ENCODE results near the gene OBSCN. TPM values are rescaled to one million over a fixed set of nuclear protein-coding genes. Genes with fewer than 3 reads are reported as not detected.

Gene OBSCN
- total and polyA plus RNA-seq, 10 of the 15 experiments (the other 5 are each of a cell fraction or from before 2014, with no cell fraction given) = 0.01 to 0.36 (median 0.08) TPM; not detected in 2

DNA sequence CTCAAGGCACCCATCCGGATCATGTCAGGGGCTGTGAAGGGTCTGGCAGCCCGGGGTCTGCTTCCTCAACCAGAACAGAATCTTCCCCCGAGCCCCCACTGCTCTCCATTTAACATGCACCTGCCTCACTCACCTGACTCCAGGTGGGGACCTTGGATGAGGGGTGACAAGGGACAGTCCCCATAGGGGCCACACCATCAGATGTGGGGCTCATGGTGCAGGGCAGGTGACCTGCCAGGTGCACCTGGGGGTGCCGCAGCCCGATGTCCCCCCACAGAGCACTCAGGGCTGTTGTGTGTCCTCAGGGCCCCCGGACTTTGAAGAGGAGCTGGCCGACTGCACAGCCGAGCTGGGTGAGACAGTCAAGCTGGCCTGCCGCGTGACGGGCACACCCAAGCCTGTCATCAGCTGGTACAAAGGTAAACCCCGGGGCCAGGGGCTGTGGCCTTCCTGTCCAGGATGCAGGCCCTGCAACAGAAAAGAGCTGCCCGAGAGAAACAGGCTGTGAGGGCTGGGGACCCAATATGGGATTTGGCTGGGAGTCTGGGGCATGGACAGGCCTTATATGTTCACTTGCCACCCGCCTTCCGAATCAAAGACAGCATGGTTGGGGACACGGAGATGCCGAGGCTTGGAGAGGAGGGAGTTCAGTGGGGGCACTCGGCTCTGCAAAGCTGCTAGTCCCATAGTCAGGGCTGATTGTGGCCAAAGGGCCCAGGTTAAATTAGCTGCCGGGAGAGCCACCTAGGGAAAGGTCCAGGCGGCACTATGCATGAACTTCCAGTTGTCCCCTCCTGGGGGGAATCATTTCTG lies 134.2 kb downstream of the OBSCN start:
- Histone ChIP-seq H3K36me3 (ENCODE audit: control insufficient read depth in 2 of 2, insufficient read depth in 2 of 2, low read length in 1 of 2) (no peaks in the 10 kb centered on the region), H3K9ac (ENCODE audit: control insufficient read depth, insufficient read depth, low read length) (no peak overlapping the region), H2AFZ (ENCODE audit: control insufficient read depth, low read depth, low read length) (no peak overlapping the region), H3K4me2 (ENCODE audit: control insufficient read depth, insufficient read depth) (no peak overlapping the region), H3K4me1 (ENCODE audit: control insufficient read depth, insufficient read depth, low read length) (no peaks in the 10 kb centered on the region), H3K27me3 (replicated peaks in 1 of 2; ENCODE audit: control insufficient read depth in 2 of 2, insufficient read depth in 2 of 2, low read length in 1 of 2) (no peaks in the 10 kb centered on the region; a peak in 1 of 4 replicates), H3K4me3 (no peak overlapping the region), H4K20me1 (ENCODE audit: control insufficient read depth, insufficient read depth) (no peaks in the 10 kb centered on the region), H3K27ac (ENCODE audit: control insufficient read depth, insufficient read depth) (no peak overlapping the region), H3K79me2 (ENCODE audit: control insufficient read depth, insufficient read depth, low read length) (no peaks in the 10 kb centered on the region), H3K9me3 (replicated peaks; ENCODE audit: control insufficient read depth, insufficient read depth, low read length) (no peaks in the 10 kb centered on the region; the same call in 2 of the 3 replicates)
- intact Hi-C loops (cut with micrococcal nuclease; ENCODE audit: unreplicated experiment) = no loop called here
- WGBS (ENCODE audit: insufficient coverage, insufficient replicate concordance, low lambda C conversion rate, missing lambda C conversion rate) = 50% methylated on average over 20 of the region's 20 CpGs
- no peak for TF ChIP-seq KLF5 (IDR thresholded peaks at IDR 0.05; ENCODE audit: partially characterized antibody)
- TF ChIP-seq BRCA1 (IDR thresholded peaks at IDR 0.05; ENCODE audit: low read depth, low read length) = no peak
- no peak for TF ChIP-seq BCL3 (IDR thresholded peaks at IDR 0.05; ENCODE audit: borderline replicate concordance, insufficient read depth, low read depth, low read length, poor library complexity, severe bottlenecking)
- no peak for TF ChIP-seq NFIC (IDR thresholded peaks at IDR 0.05; ENCODE audit: low read depth, low read length)
- no peak for TF ChIP-seq CREB1 (IDR thresholded peaks at IDR 0.05; ENCODE audit: low read depth)
- no peak for TF ChIP-seq TCF7 (IDR thresholded peaks at IDR 0.05; ENCODE audit: borderline replicate concordance)
- no peak for TF ChIP-seq POLR2AphosphoS5 (IDR thresholded peaks at IDR 0.05; ENCODE audit: low read length)
- no peak for TF ChIP-seq TARDBP (IDR thresholded peaks at IDR 0.05; ENCODE audit: borderline replicate concordance)
- no peak for TF ChIP-seq MEF2B (IDR thresholded peaks at IDR 0.05; ENCODE audit: partially characterized antibody, poor library complexity, severe bottlenecking)
- TF ChIP-seq DPF2 (IDR thresholded peaks at IDR 0.05) = no peak
- TF ChIP-seq FOXK2 (IDR thresholded peaks at IDR 0.05) = no peak
- TF ChIP-seq CHD2 (IDR thresholded peaks at IDR 0.05; ENCODE audit: borderline replicate concordance, low read depth, low read length) = no peak
- no peak for TF ChIP-seq IKZF2 (IDR thresholded peaks at IDR 0.05)
- no peak for TF ChIP-seq SRF (IDR thresholded peaks at IDR 0.05; ENCODE audit: low read depth in 2 of 2, low read length in 2 of 2)
- ChIA-PET SMC1A (ENCODE audit: uncharacterized antibody, unreplicated experiment) (no interaction called here), POLR2A (no interaction called here), RAD21 (ENCODE audit: unreplicated experiment) (no interaction called here), CTCF (no interaction called here)
- in situ Hi-C loops (cut with MboI) = no loop called here
- DNase-seq (ENCODE audit: low read depth, low spot score) (no peak), FAIRE-seq (no peak), ATAC-seq (no peak)
- no TSS peak for BruUV-seq (replicated peaks)
